CD4-positive, alpha-beta T cell treated with Interferon alpha-2 for 1 hour (primary cell): ENCODE data around the gene MYOZ2.

Experiments
- DNase-seq, 2 donors: peaks; one replicate each; pipeline ENCODE4 v3.0.0-alpha.2; 2020 to 2022

The MYOZ2 gene

GRCh38 chr4:119135721-119136121, at the start of gene MYOZ2:
TSS of gene MYOZ2 (plus strand) at chr4:119135832. CDS start at chr4:119136526, 694 bp downstream.
- DNase-seq: no peak

GRCh38 chr4:119087121-119087520, 48.5 kb upstream of the MYOZ2 start:
- DNase-seq: no peak

- no peak for DNase-seq
Measured at GRCh38 chr4:119087656-119088055, 48.0 kb upstream of the MYOZ2 start.

- no peak for DNase-seq
Measured at GRCh38 chr4:119093042-119093827, 42.4 kb upstream of the MYOZ2 start.

- DNase-seq: no peak
Measured at GRCh38 chr4:119097282-119097900, 38.2 kb upstream of the MYOZ2 start.

- no peak for DNase-seq
Measured at GRCh38 chr4:119098306-119098705, 37.3 kb upstream of the MYOZ2 start.

GRCh38 chr4:119099227-119099810, 36.3 kb upstream of the MYOZ2 start:
- DNase-seq: no peak

- no peak for DNase-seq
Measured at GRCh38 chr4:119100655-119101054, 35.0 kb upstream of the MYOZ2 start.

GRCh38 chr4:119103263-119103662, 32.4 kb upstream of the MYOZ2 start:
- peak in 1 of 2 donors; percentile 3 for DNase-seq

- no peak for DNase-seq
Measured at GRCh38 chr4:119104644-119105273, 30.9 kb upstream of the MYOZ2 start.

- DNase-seq: no peak
Measured at GRCh38 chr4:119105605-119106004, 30.0 kb upstream of the MYOZ2 start.

GRCh38 chr4:119106036-119107000, 29.3 kb upstream of the MYOZ2 start:
- DNase-seq: no peak

- no peak for DNase-seq
Measured at GRCh38 chr4:119110121-119110520, 25.5 kb upstream of the MYOZ2 start.

GRCh38 chr4:119111296-119111695, 24.3 kb upstream of the MYOZ2 start:
- no peak for DNase-seq

- DNase-seq: no peak
Measured at GRCh38 chr4:119113033-119113655, 22.5 kb upstream of the MYOZ2 start.

- no peak for DNase-seq
Measured at GRCh38 chr4:119116021-119116420, 19.6 kb upstream of the MYOZ2 start.

- DNase-seq: no peak
Measured at GRCh38 chr4:119116925-119117900, 18.4 kb upstream of the MYOZ2 start.

GRCh38 chr4:119118397-119118796, 17.2 kb upstream of the MYOZ2 start:
- DNase-seq: no peak

- no peak for DNase-seq
Measured at GRCh38 chr4:119124352-119124751, 11.3 kb upstream of the MYOZ2 start.

- DNase-seq: no peak
Measured at GRCh38 chr4:119125931-119126330, 9.7 kb upstream of the MYOZ2 start.

GRCh38 chr4:119128148-119128547, 7.5 kb upstream of the MYOZ2 start:
- no peak for DNase-seq
